Measurements from ENCODE around the gene PCDH11Y. TPM values are rescaled to one million over a fixed set of nuclear protein-coding genes. Genes with fewer than 3 reads are reported as not detected.

PCDH11Y gene, protein sequence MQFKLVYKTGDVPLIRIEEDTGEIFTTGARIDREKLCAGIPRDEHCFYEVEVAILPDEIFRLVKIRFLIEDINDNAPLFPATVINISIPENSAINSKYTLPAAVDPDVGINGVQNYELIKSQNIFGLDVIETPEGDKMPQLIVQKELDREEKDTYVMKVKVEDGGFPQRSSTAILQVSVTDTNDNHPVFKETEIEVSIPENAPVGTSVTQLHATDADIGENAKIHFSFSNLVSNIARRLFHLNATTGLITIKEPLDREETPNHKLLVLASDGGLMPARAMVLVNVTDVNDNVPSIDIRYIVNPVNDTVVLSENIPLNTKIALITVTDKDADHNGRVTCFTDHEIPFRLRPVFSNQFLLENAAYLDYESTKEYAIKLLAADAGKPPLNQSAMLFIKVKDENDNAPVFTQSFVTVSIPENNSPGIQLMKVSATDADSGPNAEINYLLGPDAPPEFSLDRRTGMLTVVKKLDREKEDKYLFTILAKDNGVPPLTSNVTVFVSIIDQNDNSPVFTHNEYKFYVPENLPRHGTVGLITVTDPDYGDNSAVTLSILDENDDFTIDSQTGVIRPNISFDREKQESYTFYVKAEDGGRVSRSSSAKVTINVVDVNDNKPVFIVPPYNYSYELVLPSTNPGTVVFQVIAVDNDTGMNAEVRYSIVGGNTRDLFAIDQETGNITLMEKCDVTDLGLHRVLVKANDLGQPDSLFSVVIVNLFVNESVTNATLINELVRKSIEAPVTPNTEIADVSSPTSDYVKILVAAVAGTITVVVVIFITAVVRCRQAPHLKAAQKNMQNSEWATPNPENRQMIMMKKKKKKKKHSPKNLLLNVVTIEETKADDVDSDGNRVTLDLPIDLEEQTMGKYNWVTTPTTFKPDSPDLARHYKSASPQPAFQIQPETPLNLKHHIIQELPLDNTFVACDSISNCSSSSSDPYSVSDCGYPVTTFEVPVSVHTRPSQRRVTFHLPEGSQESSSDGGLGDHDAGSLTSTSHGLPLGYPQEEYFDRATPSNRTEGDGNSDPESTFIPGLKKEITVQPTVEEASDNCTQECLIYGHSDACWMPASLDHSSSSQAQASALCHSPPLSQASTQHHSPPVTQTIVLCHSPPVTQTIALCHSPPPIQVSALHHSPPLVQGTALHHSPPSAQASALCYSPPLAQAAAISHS (N-terminal part only)
- 0.76 TPM in 1 of 2 replicates, not detected in the other for total RNA-seq

GRCh38 chrY:5000057-5000456 lies at the start of gene PCDH11Y:
PCDH11Y (plus strand) TSS chrY:5000296; CDS start chrY:5057100, 56,804 bp downstream.

Small RNA genes within 50 kb of the gene (small RNA-seq; reads per million reads assigned to genes)
- not detected for gene RNU2-57P
- gene SNX3P1Y = not detected

All from placental epithelial cell (primary cell).